GM12864 (cell line): Measurements from ENCODE around the gene SART1.

ENCODE experiments used
- DNase-seq: peaks from one replicate; pipeline ENCODE4 v3.0.0-alpha.2; 2011; ENCODE audit warnings: low read depth
- H3K4me3 ChIP-seq: 2 replicates; pipeline ENCODE4 v1.5.1; 2011; ENCODE audit warnings: mild to moderate bottlenecking, low read depth, low read length, control low read depth
- TF ChIP-seq, protein P1 (sequence below): IDR thresholded peaks from 2 replicates; pipeline ENCODE4 v1.5.1; 2011; ENCODE audit warnings: low read depth, mild to moderate bottlenecking, moderate library complexity, low read length, control low read depth, inconsistent platforms; ENCODE audit errors: missing control alignments

SART1 gene

GRCh38 chr11:65954771-65955170 is 6.8 kb upstream of the SART1 start:
- H3K4me3 ChIP-seq: no peak overlapping the region
- TF ChIP-seq, protein P1, sequence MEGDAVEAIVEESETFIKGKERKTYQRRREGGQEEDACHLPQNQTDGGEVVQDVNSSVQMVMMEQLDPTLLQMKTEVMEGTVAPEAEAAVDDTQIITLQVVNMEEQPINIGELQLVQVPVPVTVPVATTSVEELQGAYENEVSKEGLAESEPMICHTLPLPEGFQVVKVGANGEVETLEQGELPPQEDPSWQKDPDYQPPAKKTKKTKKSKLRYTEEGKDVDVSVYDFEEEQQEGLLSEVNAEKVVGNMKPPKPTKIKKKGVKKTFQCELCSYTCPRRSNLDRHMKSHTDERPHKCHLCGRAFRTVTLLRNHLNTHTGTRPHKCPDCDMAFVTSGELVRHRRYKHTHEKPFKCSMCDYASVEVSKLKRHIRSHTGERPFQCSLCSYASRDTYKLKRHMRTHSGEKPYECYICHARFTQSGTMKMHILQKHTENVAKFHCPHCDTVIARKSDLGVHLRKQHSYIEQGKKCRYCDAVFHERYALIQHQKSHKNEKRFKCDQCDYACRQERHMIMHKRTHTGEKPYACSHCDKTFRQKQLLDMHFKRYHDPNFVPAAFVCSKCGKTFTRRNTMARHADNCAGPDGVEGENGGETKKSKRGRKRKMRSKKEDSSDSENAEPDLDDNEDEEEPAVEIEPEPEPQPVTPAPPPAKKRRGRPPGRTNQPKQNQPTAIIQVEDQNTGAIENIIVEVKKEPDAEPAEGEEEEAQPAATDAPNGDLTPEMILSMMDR: no peak
- no peak for DNase-seq

DNA sequence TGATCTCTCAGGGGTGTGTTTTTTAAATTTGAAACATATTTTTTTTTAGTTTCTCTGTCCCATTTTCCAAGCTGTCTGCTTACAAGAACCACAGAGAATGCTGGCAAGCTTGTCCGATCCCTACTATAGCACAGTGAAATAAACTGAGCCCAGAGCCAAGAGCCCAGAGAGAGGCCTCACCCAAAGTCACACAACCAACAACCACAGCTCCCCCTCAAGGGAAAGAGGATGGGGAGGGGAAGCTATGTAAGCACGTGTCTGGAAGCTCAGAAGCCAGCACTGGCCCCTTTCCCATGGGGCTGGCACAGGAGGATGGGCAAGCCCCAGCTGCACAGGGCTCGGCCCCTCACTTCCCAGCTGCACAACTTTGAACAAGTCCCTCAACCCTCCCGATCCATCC is 3.2 kb upstream of the SART1 start:
- TF ChIP-seq, protein P1: no peak
- DNase-seq: no peak

GRCh38 chr11:65958774-65959420 is 2.6 kb upstream of the SART1 start:
- DNase-seq: no peak
- no peak overlapping the region for H3K4me3 ChIP-seq
- TF ChIP-seq, protein P1: no peak

More for the DNA sequence above, 3.2 kb upstream of the SART1 start:
- H3K4me3 ChIP-seq: no peak overlapping the region

DNA sequence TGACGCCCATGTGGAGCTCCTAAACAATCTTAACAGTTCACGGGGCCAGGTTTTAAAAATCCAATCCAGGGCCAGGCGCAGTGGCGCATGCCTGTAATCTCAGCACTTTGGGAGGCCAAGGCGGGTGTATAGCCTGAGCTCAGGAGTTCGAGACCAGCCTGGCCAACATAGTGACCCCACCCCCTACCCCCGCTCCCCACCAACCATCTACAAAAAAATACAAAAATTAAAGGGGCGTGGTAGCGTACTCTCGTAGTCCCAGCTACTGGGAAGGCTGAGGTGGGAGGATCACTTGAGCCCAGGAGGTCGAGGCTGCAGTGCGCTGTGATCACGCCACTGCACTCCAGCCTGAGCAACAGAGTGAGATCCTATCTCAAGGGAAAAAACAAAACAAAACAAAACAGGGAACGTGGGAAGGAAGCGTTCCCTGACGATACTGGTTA is 689 bp upstream of the SART1 start:
- DNase-seq: no peak
- H3K4me3 ChIP-seq: peak overlapping the region; percentile 94
- TF ChIP-seq, protein P1: no peak

GRCh38 chr11:65962141-65962564 is 619 bp downstream of the SART1 start:
- DNase-seq: no peak
- TF ChIP-seq, protein P1: no peak
- H3K4me3 ChIP-seq: peak overlapping the region; percentile 94

- no peak overlapping the region for H3K4me3 ChIP-seq
- DNase-seq: no peak
- TF ChIP-seq, protein P1: no peak
Measured at GRCh38 chr11:65964906-65965305, 3.4 kb downstream of the SART1 start.
